Testis (tissue), 3 donors: Measurements from ENCODE around the gene LECT2. TPM values are rescaled to one million over a fixed set of nuclear protein-coding genes. Genes with fewer than 3 reads are reported as not detected.

Experiments used
- DNase-seq: peaks from one replicate; pipeline ENCODE4 v3.0.0-alpha.2; 2019
- H3K27ac ChIP-seq, 2 donors: fragments of 200-600 bp; sonication (generic); one replicate each; pipeline ENCODE4 v1.5.1; 2019
- H3K27me3 ChIP-seq: fragments of 200-600 bp; sonication (generic); one replicate; pipeline ENCODE4 v1.5.1; 2019
- H3K36me3 ChIP-seq: fragments of 200-600 bp; sonication (generic); one replicate; pipeline ENCODE4 v1.5.1; 2017; ENCODE audit warnings: low read depth; ENCODE audit errors: missing control alignments
- H3K4me1 ChIP-seq: fragments of 200-600 bp; sonication (generic); one replicate; pipeline ENCODE4 v1.5.1; 2019
- H3K4me3 ChIP-seq, 2 donors: fragments of 200-600 bp; sonication (generic); one replicate each; pipeline ENCODE4 v1.5.1; 2017 to 2019
- H3K9me3 ChIP-seq: fragments of 200-600 bp; sonication (generic); one replicate; pipeline ENCODE4 v1.5.1; 2017
- CTCF ChIP-seq, 3 experiments: fragments of 450-650 bp in 2 of 3; fragments of 200-600 bp in 1 of 3; sonication (generic) in 1 of 3; IDR thresholded peaks; one replicate each; pipeline ENCODE4 v1.5.1; 2016 to 2019; ENCODE audit warnings: antibody characterized with exemption in 3 of 3, mild to moderate bottlenecking in 2 of 3, moderate library complexity in 1 of 3
- POLR2A ChIP-seq: fragments of 450-650 bp; IDR thresholded peaks from one replicate; pipeline ENCODE4 v1.6.1; 2017; ENCODE audit warnings: antibody characterized with exemption, mild to moderate bottlenecking, moderate library complexity
- whole genome bisulfite sequencing, 2 donors: methylation state at CpG; one replicate each; pipeline ENCODE4 v1.1.5; 2018; 5-methylcytosine and 5-hydroxymethylcytosine counted together
- intact Hi-C: fragments of 100-400 bp; cut with DNase I; formaldehyde crosslinking; loops from one replicate; pipeline ENCODE4 v1.15.1; 2023; ENCODE audit warnings: low total_unique reads
- polyA plus RNA-seq: library from polyadenylated mRNA; stranded (reverse); fragments of 350-450 nt; fragmentation: Illumina TruSeq; extraction: RNeasy Lipid Tissue Mini Kit (QIAGEN cat#74804); gene quantifications from one replicate; pipeline ENCODE4 v1.2.3, GENCODE V29; 2014; ENCODE audit warnings: low read depth, low replicate concordance; ENCODE audit not compliant: insufficient read depth
- total RNA-seq, 2 donors: library from RNA; depleted of rRNA; stranded (reverse); fragments of >200 nt; gene quantifications; one replicate each; pipeline ENCODE4 v1.2.3, GENCODE V29; 2016

The LECT2 gene
- total and polyA plus RNA-seq, 3 donors from 2014 or later, result 0.87 to 14.5 (median 6.6) TPM

- DNase-seq, result no peak
- intact Hi-C loops, result no loop called here
- H3K27ac ChIP-seq, result no peak overlapping the region
Observed at GRCh38 chr5:135999406-136000139, 44.8 kb upstream of the LECT2 start.

GRCh38 chr5:135998889-135999288 is 44.1 kb upstream of the LECT2 start:
- H3K27ac ChIP-seq, result no peak overlapping the region
- no peaks in the 10 kb centered on the region for H3K36me3 ChIP-seq
- no peak for TF ChIP-seq POLR2A
- TF ChIP-seq CTCF (IDR thresholded peaks at IDR 0.05), result no peak
- intact Hi-C loops, result no loop called here
- no peak for DNase-seq
- H3K27me3 ChIP-seq, result no peaks in the 10 kb centered on the region
- no peaks in the 10 kb centered on the region for H3K9me3 ChIP-seq
- peaks cover 3% of the 10 kb centered on the region for H3K4me1 ChIP-seq
- H3K4me3 ChIP-seq, result no peak overlapping the region
- 89 to 91% methylated on average over 6 of the region's 6 CpGs for whole genome bisulfite sequencing, 2 donors

More at GRCh38 chr5:135999406-136000139, 44.8 kb upstream of the LECT2 start:
- no peak for TF ChIP-seq POLR2A
- TF ChIP-seq CTCF (IDR thresholded peaks at IDR 0.05), result no peak
- no peaks in the 10 kb centered on the region for H3K9me3 ChIP-seq
- no peak overlapping the region for H3K4me3 ChIP-seq
- H3K36me3 ChIP-seq, result no peaks in the 10 kb centered on the region
- no peaks in the 10 kb centered on the region for H3K4me1 ChIP-seq
- 70 to 80% methylated on average over 7 to 8 of the region's 8 CpGs for WGBS, 2 donors
- no peaks in the 10 kb centered on the region for H3K27me3 ChIP-seq

- Histone ChIP-seq H3K4me1 (peaks cover 5% of the 10 kb centered on the region), H3K27me3 (no peaks in the 10 kb centered on the region), H3K9me3 (no peaks in the 10 kb centered on the region), H3K27ac (no peak overlapping the region), H3K36me3 (no peaks in the 10 kb centered on the region), H3K4me3 (no peak overlapping the region)
- no peak for TF ChIP-seq CTCF (IDR thresholded peaks at IDR 0.05)
- no peak for TF ChIP-seq POLR2A
- 82 to 86% methylated on average over 8 of the region's 8 CpGs for WGBS, 2 donors
- DNase-seq, result no peak
- intact Hi-C loops, result no loop called here
Observed at GRCh38 chr5:135997673-135998335, 43.0 kb upstream of the LECT2 start.

GRCh38 chr5:135996611-135997010 is 41.8 kb upstream of the LECT2 start:
- Histone ChIP-seq H3K4me3 (no peak overlapping the region), H3K9me3 (no peaks in the 10 kb centered on the region), H3K27me3 (no peaks in the 10 kb centered on the region), H3K4me1 (peaks cover 5% of the 10 kb centered on the region), H3K27ac (no peak overlapping the region), H3K36me3 (no peaks in the 10 kb centered on the region)
- no peak for DNase-seq
- 82 to 92% methylated on average over 2 of the region's 2 CpGs for WGBS, 2 donors
- intact Hi-C loops, result no loop called here
- TF ChIP-seq POLR2A, result no peak
- TF ChIP-seq CTCF (IDR thresholded peaks at IDR 0.05), result no peak
